GM19467 (cell line): ENCODE data around the gene SEMA6C.

Experiments used
- ATAC-seq: cut with Tn5 transposase; IDR thresholded peaks from one replicate; pipeline ENCODE4 v1.9.1; 2021; ENCODE audit warnings: mild to moderate bottlenecking, moderate library complexity; ENCODE audit not compliant: unreplicated experiment

Gene SEMA6C

GRCh38 chr1:151158751-151159251 is 12.4 kb upstream of the SEMA6C start:
- ATAC-seq, result no peak

DNA sequence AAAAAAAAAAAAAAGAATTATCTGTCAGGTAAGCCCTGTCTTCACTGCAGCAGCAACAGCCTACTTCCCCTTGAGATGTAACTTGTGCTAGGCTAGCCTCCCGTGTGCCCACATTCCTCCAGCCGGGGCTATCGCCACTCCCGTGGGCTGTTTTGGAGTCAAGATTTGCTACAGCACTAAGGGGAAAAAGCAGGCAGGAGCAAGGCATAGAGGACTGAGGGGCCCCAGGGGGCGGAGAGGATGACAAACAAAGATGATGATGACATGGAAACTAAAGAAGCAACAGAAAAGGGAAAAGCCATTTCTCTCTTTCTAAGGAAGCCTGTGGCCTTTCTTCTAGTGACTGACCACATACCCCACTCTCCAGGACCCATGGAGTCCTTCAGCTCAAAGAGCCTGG is 11.9 kb upstream of the SEMA6C start:
- ATAC-seq, result no peak

DNA sequence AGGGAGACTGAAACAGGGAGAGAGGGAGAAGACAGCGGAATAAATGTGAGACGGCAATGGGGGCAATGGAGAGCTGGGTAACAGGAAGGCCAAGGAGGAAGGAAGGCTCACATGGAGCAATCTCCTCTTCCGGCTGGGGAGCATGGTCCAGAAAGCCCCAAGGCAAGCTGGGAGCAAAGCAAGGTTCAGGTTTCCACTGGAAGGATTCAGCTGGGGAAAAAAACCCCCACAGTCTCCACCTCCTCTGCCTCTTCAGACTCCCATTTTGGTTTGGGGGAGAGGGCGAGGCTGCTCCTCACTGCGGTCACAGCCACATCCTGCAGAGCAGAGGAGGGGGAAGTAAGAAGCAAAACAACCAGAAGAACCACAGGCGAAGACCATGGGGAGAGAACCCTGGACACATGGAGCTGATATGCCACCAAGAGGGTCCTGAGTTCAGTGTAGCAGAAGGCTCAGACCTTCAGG is 10.7 kb upstream of the SEMA6C start:
- no peak for ATAC-seq

GRCh38 chr1:151156515-151156819 is 10.0 kb upstream of the SEMA6C start, which contains the start of gene TNFAIP8L2:
TNFAIP8L2 (plus strand) TSS chr1:151156649; CDS start chr1:151158698, 2,049 bp downstream.
- ATAC-seq, result peak; percentile 47

- ATAC-seq, result no peak
Measured at GRCh38 chr1:151147665-151148064, 1.2 kb upstream of the SEMA6C start.

DNA sequence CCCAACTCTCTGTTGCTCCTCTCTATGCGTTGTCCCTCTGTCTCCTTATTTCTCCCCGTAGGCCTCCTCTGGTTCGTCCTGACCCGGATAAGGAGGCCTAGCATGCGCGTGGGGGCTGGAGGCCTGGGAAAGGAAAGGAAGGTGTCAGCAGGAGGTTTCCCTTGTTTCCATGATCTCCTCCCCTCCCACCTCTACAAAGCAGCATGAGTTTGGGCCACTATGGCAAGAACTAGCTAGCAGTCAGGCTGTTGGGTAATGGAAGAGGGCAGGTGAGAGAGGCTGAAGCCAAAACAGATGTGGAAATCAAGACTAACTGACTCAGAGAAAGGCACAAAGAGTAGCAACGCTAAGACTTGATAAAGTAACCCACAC is 687 bp upstream of the SEMA6C start:
- no peak for ATAC-seq

- no peak for ATAC-seq
Measured at GRCh38 chr1:151146072-151146411, 389 bp downstream of the SEMA6C start.

DNA sequence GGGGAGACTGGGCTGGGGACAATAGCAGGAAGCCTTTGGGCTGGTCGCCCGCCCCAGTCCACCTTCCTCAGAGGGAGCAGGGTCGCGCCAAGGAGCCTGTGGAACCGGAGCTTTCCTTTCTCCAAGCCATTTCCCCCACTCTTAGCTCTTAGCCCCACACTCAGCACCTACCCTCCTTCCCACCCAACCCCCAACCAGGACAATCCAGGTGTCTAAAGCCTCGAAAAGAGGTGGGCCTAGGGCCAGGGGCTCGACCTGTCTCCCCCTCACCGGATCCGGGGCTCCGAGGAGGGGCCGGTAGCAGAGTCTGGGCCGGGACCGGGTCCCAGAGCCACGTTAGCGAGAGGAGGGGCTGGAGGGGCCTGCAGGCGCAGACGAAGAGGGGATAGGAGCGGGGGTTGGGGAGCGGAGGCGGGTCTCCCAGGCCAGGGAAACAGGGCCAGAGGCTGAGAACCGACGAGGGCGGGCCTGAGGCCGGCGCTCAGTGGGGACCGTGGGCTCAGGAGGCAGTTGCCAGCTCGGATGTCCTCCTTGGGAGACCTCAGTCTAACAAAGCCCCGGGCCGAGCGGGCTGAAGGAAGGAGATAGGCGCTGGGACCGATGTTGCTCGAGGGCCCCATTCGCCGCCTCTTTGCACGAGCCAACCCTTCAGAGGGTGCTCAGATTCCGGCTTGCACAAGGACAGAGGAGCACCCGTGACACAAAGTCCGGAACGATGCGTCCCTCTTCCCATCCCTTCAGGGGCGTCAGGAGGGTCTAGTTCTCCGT is 943 bp downstream of the SEMA6C start:
- ATAC-seq, result no peak

DNA sequence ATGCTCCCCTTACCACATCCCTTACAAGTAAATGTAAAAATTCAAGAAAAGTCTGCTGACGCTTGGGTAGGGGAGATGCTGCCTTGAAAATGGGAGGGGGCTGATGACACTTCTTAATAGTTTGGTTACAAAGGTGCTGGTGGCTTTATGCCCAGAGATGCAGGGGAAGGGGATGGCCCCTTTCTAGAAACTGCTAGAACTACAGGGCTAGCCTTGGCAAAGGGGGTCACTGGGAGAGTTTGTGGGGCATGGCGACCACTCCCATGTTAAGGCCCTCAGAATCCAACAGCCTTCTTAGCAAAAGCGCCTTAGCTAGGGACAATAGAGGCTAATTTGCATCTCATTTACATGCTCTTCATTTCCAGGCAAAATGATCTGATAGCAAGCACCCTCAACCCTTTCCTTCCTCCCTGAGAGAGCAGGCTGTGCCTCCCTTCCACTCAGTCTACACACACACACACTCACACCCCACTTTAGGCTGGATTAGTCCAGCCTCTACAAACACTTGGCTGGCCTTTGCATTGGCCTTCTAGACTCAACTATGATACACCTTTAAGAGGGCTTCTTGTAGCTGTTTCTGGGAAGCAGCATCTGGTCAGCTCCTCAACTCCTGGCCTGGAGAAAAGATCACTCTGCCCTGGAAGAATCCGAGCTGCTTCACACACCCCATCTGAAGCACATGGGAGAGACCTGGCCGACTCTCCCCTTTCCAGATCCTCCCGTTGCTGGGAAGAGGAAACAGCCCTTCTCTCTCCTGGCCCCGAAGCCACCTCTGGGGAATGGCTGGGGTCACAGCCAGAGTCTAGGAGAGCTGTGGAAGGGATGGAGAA is 1.7 kb downstream of the SEMA6C start:
- ATAC-seq, result no peak

- no peak for ATAC-seq
Measured at GRCh38 chr1:151143986-151144385, 2.4 kb downstream of the SEMA6C start.

DNA sequence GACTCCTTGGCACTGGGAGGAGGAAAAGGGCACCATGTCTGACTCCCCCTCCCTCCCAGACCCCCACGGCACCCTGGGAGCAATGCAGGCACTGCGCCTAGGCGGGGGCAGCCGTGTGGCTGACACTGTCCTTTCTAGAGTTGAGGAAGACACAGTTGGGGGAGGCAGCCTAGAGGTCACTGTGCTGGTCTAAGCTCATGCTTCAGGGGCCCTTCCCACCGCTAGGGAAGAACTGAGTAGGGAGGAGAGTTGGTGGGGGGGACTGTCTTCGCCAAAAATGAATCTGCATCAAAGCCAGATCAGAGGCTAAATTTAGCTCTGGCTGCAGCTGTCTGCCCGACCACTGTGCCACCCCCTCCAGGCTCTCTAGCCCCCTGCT is 3.4 kb downstream of the SEMA6C start:
- no peak for ATAC-seq

DNA sequence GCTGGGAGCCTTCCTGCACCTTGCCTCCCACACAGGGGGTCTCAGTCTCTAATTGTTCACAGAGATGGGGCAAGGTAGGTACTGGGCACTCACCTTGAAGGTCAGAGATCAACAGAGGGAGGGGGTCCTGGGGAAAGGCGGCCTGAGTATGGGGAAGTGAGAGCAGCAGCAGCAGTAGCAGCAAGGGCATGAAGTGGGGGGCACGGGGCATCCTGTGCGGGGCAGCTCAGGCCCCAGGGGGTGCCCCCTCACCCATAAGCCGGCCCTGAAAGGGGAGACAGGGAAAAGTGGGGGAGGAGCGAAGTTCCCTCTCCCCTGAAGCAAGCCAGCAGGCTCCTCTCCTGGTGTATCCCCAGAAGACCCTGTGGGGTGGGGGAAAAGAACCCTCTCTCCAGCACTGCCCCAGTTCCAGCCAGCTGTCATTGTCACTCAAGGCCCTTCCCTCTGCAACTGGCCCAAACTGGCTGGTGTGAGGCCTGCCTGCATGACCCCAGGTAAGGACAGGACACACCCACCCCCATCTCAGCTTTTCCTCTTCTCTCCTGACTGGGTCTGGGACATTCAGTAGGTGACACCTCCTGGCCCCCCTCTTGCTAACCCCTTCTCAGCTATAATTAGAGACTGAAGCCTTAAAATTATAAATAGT is 3.9 kb downstream of the SEMA6C start:
- ATAC-seq, result no peak

GRCh38 chr1:151137789-151138188 is 8.6 kb downstream of the SEMA6C start:
- no peak for ATAC-seq

DNA sequence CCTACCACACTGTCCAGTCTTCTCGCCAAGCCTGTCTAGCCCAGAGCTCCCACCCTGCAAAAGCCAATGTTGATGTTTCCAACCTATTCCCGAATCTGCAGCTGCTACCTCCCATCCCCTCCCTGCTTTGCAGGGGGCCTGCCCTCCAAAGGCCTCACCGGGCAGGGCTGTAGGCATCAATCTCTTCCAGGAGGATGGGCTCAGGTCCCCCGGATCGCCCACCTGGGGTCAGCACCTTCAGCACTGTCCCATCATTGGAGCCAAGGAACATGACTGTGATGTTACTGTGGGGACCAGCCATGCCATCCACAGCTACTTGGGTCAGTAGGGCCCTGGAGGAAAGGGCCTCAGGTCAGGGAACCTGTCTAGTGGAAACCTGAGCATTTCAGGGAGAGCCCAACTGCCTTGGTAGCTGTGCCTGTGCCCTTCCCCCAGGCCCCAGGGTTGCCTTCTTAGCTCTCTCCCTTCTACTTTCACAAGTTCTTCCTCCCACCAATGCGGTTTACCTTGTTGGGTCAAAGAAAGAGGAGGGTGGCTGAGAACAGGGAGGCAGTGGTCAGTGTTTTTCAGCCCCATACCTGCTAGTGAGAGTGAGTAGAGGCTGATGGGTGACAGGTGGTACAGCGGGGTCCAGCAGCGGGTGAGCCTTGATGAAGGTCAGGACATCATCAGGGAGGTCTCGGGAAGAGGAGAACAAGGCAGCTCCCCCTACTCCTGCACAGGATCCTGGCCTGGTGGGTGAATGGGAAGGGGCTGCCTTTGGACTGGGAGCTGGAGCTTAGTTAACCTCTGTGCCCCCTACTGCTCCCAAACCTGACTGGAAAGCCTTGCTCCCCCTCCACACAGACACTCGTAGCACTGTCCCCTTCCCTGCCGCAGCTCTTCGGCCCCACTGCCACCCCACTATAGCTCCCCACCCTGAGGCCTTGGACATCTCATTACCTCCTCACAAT is 10.7 kb downstream of the SEMA6C start:
- no peak for ATAC-seq

DNA sequence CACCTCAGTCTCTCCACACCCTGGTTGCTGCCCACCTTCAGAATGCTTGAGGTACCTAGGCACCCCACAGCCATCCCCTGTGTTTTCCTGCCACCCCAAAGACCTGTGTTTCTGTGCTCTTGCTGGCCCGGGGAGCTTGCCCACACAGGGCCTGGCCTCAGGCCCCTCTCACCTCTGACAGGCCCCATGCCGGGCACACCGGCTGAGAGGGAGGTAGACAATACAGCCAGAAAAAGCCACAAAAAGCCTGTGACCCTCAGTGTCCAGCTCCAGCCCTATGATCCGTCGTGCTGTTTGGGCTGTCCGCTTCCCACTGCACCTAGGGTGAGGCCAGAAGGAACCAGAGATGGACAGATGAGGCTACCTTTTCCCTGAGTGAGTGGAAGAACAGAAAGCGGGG is 11.4 kb downstream of the SEMA6C start:
- no peak for ATAC-seq

DNA sequence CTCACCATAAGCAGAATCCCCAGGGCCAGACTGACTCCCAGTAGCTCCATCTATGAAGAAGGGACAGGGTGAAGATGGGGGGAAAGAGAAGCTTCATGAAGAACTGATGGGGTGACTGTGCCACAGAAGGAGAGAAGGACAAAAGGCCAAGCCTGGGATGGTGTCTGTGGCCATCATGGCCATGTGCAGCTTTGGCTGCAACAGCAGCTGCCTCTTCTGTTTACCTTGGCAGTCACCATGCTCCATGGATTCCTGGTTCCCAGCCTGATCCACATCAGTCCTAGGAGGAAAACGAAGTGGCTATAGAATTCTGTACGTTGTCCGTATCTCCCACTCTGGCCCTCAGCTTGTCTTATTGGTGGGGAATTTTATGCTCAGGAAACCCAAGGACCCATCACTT is 12.0 kb downstream of the SEMA6C start:
- no peak for ATAC-seq

DNA sequence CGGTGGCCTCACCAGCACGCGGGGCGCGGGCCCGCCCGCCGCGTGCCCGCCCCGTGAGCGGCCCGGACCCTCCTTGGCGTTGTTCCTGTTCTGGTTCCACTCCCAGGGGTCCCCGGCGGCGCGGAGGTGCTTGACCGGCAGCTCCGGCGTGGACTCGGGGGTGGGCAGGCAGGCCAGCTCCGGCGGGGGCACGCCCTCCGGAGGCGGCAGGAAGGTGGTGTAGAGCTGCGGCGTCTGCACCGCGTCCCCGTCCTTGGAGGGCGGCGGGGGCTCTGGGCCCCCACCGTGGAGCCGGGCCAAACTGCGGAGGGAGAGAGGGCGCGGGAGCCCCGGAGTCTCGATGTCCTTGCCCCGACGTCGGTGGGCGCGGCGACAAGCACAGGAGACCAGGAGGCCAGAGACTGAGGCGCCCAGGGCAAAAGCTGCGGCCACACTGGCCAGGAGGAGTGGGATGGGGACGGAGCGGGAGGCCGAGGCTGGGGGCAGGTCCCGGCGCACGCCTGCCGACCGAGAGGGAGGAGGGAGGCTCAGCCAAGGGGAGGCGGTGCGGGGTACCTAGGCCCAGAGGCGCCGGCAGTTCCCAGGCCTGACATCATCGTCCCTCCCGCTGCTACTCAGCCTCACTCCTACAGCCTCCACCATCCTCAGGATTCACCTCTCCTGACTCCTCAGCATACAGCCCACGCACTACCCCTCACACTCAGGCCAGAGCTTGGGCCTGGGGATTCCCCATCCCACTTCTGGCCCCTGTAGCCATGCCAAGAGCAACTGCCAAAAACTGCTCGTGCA is 13.2 kb downstream of the SEMA6C start:
- no peak for ATAC-seq

DNA sequence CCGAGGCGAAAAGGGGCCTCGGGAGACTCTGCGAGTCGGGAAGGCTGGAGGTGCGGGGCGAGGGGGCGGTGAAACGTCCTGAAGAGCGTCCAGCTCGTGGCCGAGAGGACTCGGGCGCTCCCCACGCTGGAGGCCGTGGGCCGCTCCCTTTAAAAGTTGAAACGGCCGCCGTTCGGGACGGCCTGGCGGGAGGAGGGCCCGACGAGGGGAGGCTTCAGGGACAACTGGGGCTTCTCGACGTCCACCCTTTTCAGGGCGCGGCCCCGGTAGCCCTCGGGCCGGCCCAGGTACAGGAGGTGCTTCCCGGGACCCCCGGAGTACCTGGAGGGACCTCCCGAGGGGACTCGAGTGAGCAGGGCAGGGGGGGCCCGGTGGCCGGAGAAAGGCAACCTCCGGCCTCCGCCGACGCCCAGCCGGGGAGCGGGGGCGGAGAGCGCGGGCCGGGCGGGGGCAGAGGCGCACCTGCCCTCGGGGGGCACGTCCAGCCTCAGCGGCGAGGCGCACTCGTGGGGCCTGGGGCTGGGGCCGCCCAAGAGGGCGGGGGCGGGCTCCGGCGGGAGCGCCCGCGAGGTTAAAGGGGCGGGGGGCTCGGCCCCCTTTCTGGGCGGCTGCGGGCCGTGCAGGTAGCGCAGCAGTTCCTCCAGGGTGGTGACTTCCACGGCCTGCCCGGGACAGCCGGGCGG is 14.0 kb downstream of the SEMA6C start:
- ATAC-seq, result no peak

DNA sequence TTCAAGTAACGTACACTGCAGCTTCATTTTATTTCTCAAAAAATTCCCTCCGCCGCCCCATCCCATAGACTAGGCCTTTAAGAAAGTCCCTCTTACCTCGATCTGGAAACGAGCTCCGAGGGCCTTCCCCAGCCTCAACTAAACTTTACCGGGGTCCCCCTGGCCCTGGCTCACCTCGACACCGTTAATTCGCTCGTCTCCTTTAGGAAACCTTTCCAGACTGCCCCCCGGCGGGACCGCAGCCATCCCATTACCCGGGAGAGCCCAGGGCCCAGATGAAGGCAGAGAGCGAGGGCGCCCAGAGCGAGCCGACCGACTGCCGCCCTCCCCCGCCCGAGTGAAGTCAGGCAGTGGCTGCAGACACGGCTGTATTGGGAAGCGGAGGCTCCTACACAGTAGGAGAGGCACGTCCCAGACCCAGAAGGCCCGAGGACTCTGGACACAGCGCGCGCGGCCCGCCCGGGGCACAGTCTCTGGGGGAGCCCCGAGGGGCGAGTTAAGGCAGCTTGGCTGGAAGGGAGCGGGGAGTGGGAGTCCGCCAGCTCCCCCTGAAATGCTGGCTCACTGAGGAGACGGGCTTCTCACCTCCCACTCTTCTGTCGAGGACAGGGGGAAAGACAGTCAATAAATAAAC is 14.6 kb downstream of the SEMA6C start:
- no peak for ATAC-seq
